ENCODE data around the gene DRICH1.
"Not testable (repeated sequence)": the region's sequence is repeated elsewhere in the genome, so short reads cannot be mapped to it uniquely, and the experiment has no call there.

DNA sequence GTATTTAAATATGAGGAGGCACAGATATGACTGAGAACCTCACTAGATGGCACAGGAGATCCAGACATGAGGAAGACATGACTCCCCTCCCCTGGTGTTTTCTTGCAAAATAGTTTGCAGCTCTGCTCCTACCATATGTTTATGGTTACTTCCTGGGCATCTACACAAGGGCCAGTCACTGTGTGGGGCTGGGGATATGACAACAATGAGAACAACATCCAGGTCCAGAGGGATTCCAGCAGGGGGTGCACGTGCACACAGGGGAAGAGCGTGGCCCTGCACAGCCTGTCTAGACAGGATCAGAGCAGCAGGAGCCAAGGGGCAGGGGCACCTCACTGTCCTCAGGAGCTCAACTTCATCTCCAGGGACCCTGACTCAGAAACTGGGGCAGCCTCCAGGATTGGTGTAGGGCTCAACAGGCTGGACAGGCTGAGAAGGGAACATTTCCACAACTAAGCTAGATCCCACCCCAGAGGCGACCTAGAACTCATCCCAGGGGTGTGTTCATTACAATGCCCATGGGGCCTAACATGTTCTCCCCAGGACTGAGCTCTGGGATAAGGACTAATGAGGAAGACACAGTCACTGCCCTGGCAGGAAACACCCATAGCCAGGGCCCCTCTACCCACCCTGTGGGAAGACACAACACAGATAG, 4.6 kb downstream of the DRICH1 start:
- TF ChIP-seq, protein P1, sequence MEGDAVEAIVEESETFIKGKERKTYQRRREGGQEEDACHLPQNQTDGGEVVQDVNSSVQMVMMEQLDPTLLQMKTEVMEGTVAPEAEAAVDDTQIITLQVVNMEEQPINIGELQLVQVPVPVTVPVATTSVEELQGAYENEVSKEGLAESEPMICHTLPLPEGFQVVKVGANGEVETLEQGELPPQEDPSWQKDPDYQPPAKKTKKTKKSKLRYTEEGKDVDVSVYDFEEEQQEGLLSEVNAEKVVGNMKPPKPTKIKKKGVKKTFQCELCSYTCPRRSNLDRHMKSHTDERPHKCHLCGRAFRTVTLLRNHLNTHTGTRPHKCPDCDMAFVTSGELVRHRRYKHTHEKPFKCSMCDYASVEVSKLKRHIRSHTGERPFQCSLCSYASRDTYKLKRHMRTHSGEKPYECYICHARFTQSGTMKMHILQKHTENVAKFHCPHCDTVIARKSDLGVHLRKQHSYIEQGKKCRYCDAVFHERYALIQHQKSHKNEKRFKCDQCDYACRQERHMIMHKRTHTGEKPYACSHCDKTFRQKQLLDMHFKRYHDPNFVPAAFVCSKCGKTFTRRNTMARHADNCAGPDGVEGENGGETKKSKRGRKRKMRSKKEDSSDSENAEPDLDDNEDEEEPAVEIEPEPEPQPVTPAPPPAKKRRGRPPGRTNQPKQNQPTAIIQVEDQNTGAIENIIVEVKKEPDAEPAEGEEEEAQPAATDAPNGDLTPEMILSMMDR (IDR thresholded peaks at IDR 0.05): peak in 2 of 6 experiments; percentile 16 to 24
- not testable (repeated sequence) for TF ChIP-seq POLR2A (IDR thresholded peaks at IDR 0.05)
